Measurements from ENCODE around the gene SLC18A3. TPM values are rescaled to one million over a fixed set of nuclear protein-coding genes. Genes with fewer than 3 reads are reported as not detected.

Gene SLC18A3
- total RNA-seq, 2 donors from 2014 or later = not detected

- whole genome bisulfite sequencing, 2 experiments (ENCODE audit: insufficient coverage in 1 of 2, insufficient read length in 1 of 2) = 84% methylated on average over 5 of the region's 5 CpGs; no CpG with 5 or more reads in 1 of the 2 experiments
- peaks cover 93% of the 10 kb centered on the region for H3K27me3 ChIP-seq (ENCODE audit: control insufficient read depth, insufficient read depth, low read length, poor library complexity, severe bottlenecking)
- no peaks in the 10 kb centered on the region for H3K36me3 ChIP-seq (ENCODE audit: control insufficient read depth, insufficient read depth, low read length)
- Mint-ChIP-seq H3K36me3 (ENCODE audit: low read depth) (peaks cover 3% of the 10 kb centered on the region), H3K27ac (no peak overlapping the region), H3K4me3 (no peak overlapping the region), H3K27me3 (ENCODE audit: insufficient read depth) (peaks cover 97% of the 10 kb centered on the region), H3K4me1 (peaks cover 14% of the 10 kb centered on the region), H3K9me3 (peaks cover 16% of the 10 kb centered on the region)
- DNase-seq = peak; percentile 25
- H3K27ac ChIP-seq (ENCODE audit: low read depth, low read length) = no peak overlapping the region
- no peaks in the 10 kb centered on the region for H3K4me1 ChIP-seq (ENCODE audit: control insufficient read depth, insufficient read depth, low read length)
- TF ChIP-seq, protein P1, sequence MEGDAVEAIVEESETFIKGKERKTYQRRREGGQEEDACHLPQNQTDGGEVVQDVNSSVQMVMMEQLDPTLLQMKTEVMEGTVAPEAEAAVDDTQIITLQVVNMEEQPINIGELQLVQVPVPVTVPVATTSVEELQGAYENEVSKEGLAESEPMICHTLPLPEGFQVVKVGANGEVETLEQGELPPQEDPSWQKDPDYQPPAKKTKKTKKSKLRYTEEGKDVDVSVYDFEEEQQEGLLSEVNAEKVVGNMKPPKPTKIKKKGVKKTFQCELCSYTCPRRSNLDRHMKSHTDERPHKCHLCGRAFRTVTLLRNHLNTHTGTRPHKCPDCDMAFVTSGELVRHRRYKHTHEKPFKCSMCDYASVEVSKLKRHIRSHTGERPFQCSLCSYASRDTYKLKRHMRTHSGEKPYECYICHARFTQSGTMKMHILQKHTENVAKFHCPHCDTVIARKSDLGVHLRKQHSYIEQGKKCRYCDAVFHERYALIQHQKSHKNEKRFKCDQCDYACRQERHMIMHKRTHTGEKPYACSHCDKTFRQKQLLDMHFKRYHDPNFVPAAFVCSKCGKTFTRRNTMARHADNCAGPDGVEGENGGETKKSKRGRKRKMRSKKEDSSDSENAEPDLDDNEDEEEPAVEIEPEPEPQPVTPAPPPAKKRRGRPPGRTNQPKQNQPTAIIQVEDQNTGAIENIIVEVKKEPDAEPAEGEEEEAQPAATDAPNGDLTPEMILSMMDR (conservative IDR thresholded peaks at IDR 0.05) = no peak
- H3K9ac ChIP-seq (ENCODE audit: extremely low read depth, low read length, poor library complexity, severe bottlenecking) = no peak overlapping the region
- H3K9me3 ChIP-seq (ENCODE audit: control insufficient read depth, low read length) = no peaks in the 10 kb centered on the region
- H3K4me3 ChIP-seq (ENCODE audit: low read length) = no peak overlapping the region
Measured at GRCh38 chr10:49615721-49616120, 5.6 kb downstream of the SLC18A3 start.

GRCh38 chr10:49616421-49617101, 6.5 kb downstream of the SLC18A3 start:
- DNase-seq = peak; percentile 49
- Mint-ChIP-seq H3K36me3 (ENCODE audit: low read depth) (peaks cover 3% of the 10 kb centered on the region), H3K27me3 (ENCODE audit: insufficient read depth) (peaks cover 89% of the 10 kb centered on the region), H3K27ac (no peak overlapping the region), H3K4me1 (peaks cover 14% of the 10 kb centered on the region), H3K9me3 (peaks cover 11% of the 10 kb centered on the region), H3K4me3 (no peak overlapping the region)
- 84% methylated on average over 6 of the region's 6 CpGs; no CpG with 5 or more reads in 1 of the 2 experiments for WGBS, 2 experiments (ENCODE audit: insufficient coverage in 1 of 2, insufficient read length in 1 of 2)
- H3K9me3 ChIP-seq (ENCODE audit: control insufficient read depth, low read length) = no peaks in the 10 kb centered on the region
- TF ChIP-seq, protein P1 (conservative IDR thresholded peaks at IDR 0.05) = peak; percentile 43
- no peaks in the 10 kb centered on the region for H3K4me1 ChIP-seq (ENCODE audit: control insufficient read depth, insufficient read depth, low read length)
- peaks cover 85% of the 10 kb centered on the region for H3K27me3 ChIP-seq (ENCODE audit: control insufficient read depth, insufficient read depth, low read length, poor library complexity, severe bottlenecking)
- H3K9ac ChIP-seq (ENCODE audit: extremely low read depth, low read length, poor library complexity, severe bottlenecking) = no peak overlapping the region
- no peak overlapping the region for H3K4me3 ChIP-seq (ENCODE audit: low read length)
- H3K27ac ChIP-seq (ENCODE audit: low read depth, low read length) = no peak overlapping the region
- no peaks in the 10 kb centered on the region for H3K36me3 ChIP-seq (ENCODE audit: control insufficient read depth, insufficient read depth, low read length)

DNA sequence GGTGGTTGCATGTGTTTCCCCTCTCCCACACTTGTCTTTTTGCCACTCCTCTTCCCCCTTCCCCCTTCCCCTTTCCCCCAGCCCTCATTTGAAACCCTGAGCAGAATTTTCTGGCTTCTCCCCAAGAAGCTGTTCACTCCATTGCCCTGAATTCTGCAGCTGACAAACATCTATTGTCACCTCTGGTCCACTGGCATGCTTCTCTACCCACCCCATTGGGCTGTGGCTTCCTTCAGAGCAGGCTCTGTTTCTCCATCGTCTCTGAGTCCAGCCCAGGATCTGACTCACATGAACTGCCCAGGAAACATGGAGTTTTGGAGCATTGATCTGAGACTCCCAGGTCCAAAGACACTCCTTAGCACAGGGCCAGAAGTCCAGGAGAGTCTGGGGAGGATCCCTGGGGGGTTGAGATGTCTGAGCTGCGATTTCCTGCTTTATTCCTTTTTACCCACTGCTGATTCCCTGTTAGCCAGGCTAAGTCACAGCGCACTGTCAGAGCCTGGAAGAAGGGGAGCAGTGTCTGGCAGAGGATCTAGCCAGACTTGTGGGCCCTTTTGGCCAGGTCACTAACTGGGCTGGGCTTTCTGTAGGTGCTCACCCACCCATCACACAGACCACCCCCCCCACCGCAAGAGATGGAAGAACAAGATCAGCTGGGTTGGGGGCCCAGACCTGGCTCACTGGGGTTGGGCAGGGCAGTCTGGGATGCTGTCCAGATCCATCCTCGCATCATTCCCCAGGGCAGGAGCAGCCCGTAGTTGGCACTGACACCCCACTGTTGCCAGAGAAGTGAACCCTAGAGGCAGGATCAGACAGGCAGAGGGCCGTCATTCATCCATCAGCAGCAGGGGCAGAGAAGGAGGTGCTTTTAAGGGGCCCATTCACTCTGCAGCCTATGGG, 7.3 kb downstream of the SLC18A3 start:
- TF ChIP-seq, protein P1 (conservative IDR thresholded peaks at IDR 0.05) = no peak
- Mint-ChIP-seq H3K9me3 (peaks cover 3% of the 10 kb centered on the region), H3K4me3 (no peak overlapping the region), H3K27me3 (ENCODE audit: insufficient read depth) (peaks cover 84% of the 10 kb centered on the region), H3K36me3 (ENCODE audit: low read depth) (no peaks in the 10 kb centered on the region), H3K4me1 (peaks cover 14% of the 10 kb centered on the region), H3K27ac (no peak overlapping the region)
- 86 to 90% methylated on average over 3 to 7 of the region's 7 CpGs for WGBS, 2 experiments (ENCODE audit: insufficient coverage in 1 of 2, insufficient read length in 1 of 2)
- no peak overlapping the region for H3K4me3 ChIP-seq (ENCODE audit: low read length)
- peak; percentile 24 for DNase-seq
- no peaks in the 10 kb centered on the region for H3K9me3 ChIP-seq (ENCODE audit: control insufficient read depth, low read length)
- H3K36me3 ChIP-seq (ENCODE audit: control insufficient read depth, insufficient read depth, low read length) = no peaks in the 10 kb centered on the region
- H3K27me3 ChIP-seq (ENCODE audit: control insufficient read depth, insufficient read depth, low read length, poor library complexity, severe bottlenecking) = peaks cover 77% of the 10 kb centered on the region
- H3K27ac ChIP-seq (ENCODE audit: low read depth, low read length) = no peak overlapping the region
- no peaks in the 10 kb centered on the region for H3K4me1 ChIP-seq (ENCODE audit: control insufficient read depth, insufficient read depth, low read length)
- H3K9ac ChIP-seq (ENCODE audit: extremely low read depth, low read length, poor library complexity, severe bottlenecking) = no peak overlapping the region

Data from endodermal cell (in vitro differentiated cells).